Skeletal muscle tissue (tissue), 4 donors: ENCODE measurements around the gene PIP5K1A. TPM values are rescaled to one million over a fixed set of nuclear protein-coding genes. Genes with fewer than 3 reads are reported as not detected.
A peak's percentile ranks its signal among the peaks of the same experiment; 100 is the strongest.

Experiments
- H3K27ac ChIP-seq: one replicate; pipeline ENCODE4 v1.7.0; 2013; ENCODE audit warnings: mild to moderate bottlenecking, low read depth, low read length, inconsistent platforms
- H3K27me3 ChIP-seq, 3 donors: one replicate each; pipeline ENCODE4 v1.7.0; 2013; ENCODE audit warnings: low read length in 3 of 3; ENCODE audit not compliant: control insufficient read depth in 3 of 3, insufficient read depth in 3 of 3
- H3K36me3 ChIP-seq, 3 donors: one replicate each; pipeline ENCODE4 v1.7.0; 2013; ENCODE audit warnings: low read length in 3 of 3; ENCODE audit not compliant: control insufficient read depth in 3 of 3, insufficient read depth in 3 of 3
- H3K4me1 ChIP-seq, 3 donors: one replicate each; pipeline ENCODE4 v1.7.0; 2013; ENCODE audit warnings: low read length in 3 of 3, mild to moderate bottlenecking in 3 of 3; ENCODE audit not compliant: control insufficient read depth in 3 of 3, insufficient read depth in 3 of 3
- H3K4me3 ChIP-seq, 3 donors: one replicate each; pipeline ENCODE4 v1.7.0; 2013; ENCODE audit warnings: low read length in 3 of 3
- H3K9ac ChIP-seq, 3 donors: one replicate each; pipeline ENCODE4 v1.7.0; 2013; ENCODE audit warnings: low read length in 3 of 3, mild to moderate bottlenecking in 3 of 3, moderate library complexity in 2 of 3, low read depth in 1 of 3
- H3K9me3 ChIP-seq, 3 donors: one replicate each; pipeline ENCODE4 v1.7.0; 2013; ENCODE audit warnings: low read length in 3 of 3; ENCODE audit not compliant: control insufficient read depth in 3 of 3
- total RNA-seq: library from RNA; depleted of rRNA; stranded (reverse); fragments of >200 nt; gene quantifications from one replicate; pipeline ENCODE4 v1.2.3, GENCODE V29; 2014
- donor health status: Osteomylitis.

PIP5K1A gene
- total RNA-seq, 1 donor from 2014 or later = 51.7 TPM

- no peak overlapping the region for H3K9ac ChIP-seq
- no peaks in the 10 kb centered on the region for H3K27me3 ChIP-seq
- peaks cover 4 to 9% (median 8%) of the 10 kb centered on the region in 3 donors for H3K36me3 ChIP-seq
- H3K27ac ChIP-seq = no peak overlapping the region
- no peaks in the 10 kb centered on the region for H3K9me3 ChIP-seq
- H3K4me1 ChIP-seq = peaks cover 0 to 6% (median 0%) of the 10 kb centered on the region in 3 donors
- no peak overlapping the region for H3K4me3 ChIP-seq
Measured at GRCh38 chr1:151210830-151211229, 12.5 kb downstream of the PIP5K1A start.

- H3K27ac ChIP-seq = no peak overlapping the region
- no peak overlapping the region for H3K9ac ChIP-seq
- H3K27me3 ChIP-seq = no peaks in the 10 kb centered on the region
- H3K36me3 ChIP-seq = peaks cover 2 to 9% (median 6%) of the 10 kb centered on the region in 3 donors
- H3K9me3 ChIP-seq = no peaks in the 10 kb centered on the region
- H3K4me3 ChIP-seq = no peak overlapping the region
- H3K4me1 ChIP-seq = peaks cover 0 to 6% (median 0%) of the 10 kb centered on the region in 3 donors
Measured at GRCh38 chr1:151211972-151212705, 13.8 kb downstream of the PIP5K1A start.

- Histone ChIP-seq H3K36me3 (peaks cover 0 to 2% (median 0%) of the 10 kb centered on the region in 3 donors), H3K9me3 (no peaks in the 10 kb centered on the region)
Measured at GRCh38 chr1:151213560-151213959, 15.2 kb downstream of the PIP5K1A start.

GRCh38 chr1:151221616-151222015 is 23.3 kb downstream of the PIP5K1A start:
- Histone ChIP-seq H3K9me3 (no peaks in the 10 kb centered on the region), H3K4me1 (peaks cover 5 to 15% (median 14%) of the 10 kb centered on the region in 3 donors), H3K27ac (no peak overlapping the region), H3K9ac (no peak overlapping the region), H3K36me3 (peaks cover 10% of the 10 kb centered on the region in 3 donors), H3K4me3 (no peak overlapping the region), H3K27me3 (no peaks in the 10 kb centered on the region)

More at GRCh38 chr1:151213560-151213959, 15.2 kb downstream of the PIP5K1A start:
- H3K4me3 ChIP-seq = no peak overlapping the region
- H3K27me3 ChIP-seq = no peaks in the 10 kb centered on the region
- no peak overlapping the region for H3K27ac ChIP-seq
- no peak overlapping the region for H3K9ac ChIP-seq
- peaks cover 0 to 6% (median 0%) of the 10 kb centered on the region in 3 donors for H3K4me1 ChIP-seq

- Histone ChIP-seq H3K27ac (no peak overlapping the region), H3K9ac (no peak overlapping the region)
Measured at GRCh38 chr1:151222130-151222529, 23.8 kb downstream of the PIP5K1A start.

GRCh38 chr1:151235235-151235634 is 36.9 kb downstream of the PIP5K1A start:
- Histone ChIP-seq H3K36me3 (peaks cover 40 to 80% (median 78%) of the 10 kb centered on the region in 3 donors), H3K27ac (no peak overlapping the region)

More at GRCh38 chr1:151222130-151222529, 23.8 kb downstream of the PIP5K1A start:
- H3K9me3 ChIP-seq = no peaks in the 10 kb centered on the region
- peaks cover 5 to 15% (median 14%) of the 10 kb centered on the region in 3 donors for H3K4me1 ChIP-seq
- no peaks in the 10 kb centered on the region for H3K27me3 ChIP-seq
- peaks cover 10 to 11% (median 10%) of the 10 kb centered on the region in 3 donors for H3K36me3 ChIP-seq
- no peak overlapping the region for H3K4me3 ChIP-seq

GRCh38 chr1:151237678-151238466 is 39.5 kb downstream of the PIP5K1A start:
- Histone ChIP-seq H3K9ac (no peak overlapping the region), H3K9me3 (no peaks in the 10 kb centered on the region), H3K27me3 (no peaks in the 10 kb centered on the region), H3K27ac (peak overlapping the region; percentile 81), H3K4me1 (peaks cover 0 to 11% (median 3%) of the 10 kb centered on the region in 3 donors), H3K4me3 (no peak overlapping the region), H3K36me3 (peaks cover 39 to 79% (median 77%) of the 10 kb centered on the region in 3 donors)

More at GRCh38 chr1:151235235-151235634, 36.9 kb downstream of the PIP5K1A start:
- Histone ChIP-seq H3K9me3 (no peaks in the 10 kb centered on the region), H3K9ac (no peak overlapping the region), H3K4me1 (peaks cover 0 to 11% (median 3%) of the 10 kb centered on the region in 3 donors), H3K4me3 (no peak overlapping the region), H3K27me3 (no peaks in the 10 kb centered on the region)

GRCh38 chr1:151238467-151238739 is 40.1 kb downstream of the PIP5K1A start:
- Histone ChIP-seq H3K9me3 (no peaks in the 10 kb centered on the region), H3K4me3 (no peak overlapping the region), H3K27me3 (no peaks in the 10 kb centered on the region), H3K4me1 (peaks cover 0 to 11% (median 3%) of the 10 kb centered on the region in 3 donors), H3K27ac (peak overlapping the region; percentile 81), H3K36me3 (peaks cover 44 to 83% (median 82%) of the 10 kb centered on the region in 3 donors), H3K9ac (no peak overlapping the region)

GRCh38 chr1:151242442-151242841 is 44.1 kb downstream of the PIP5K1A start:
- Histone ChIP-seq H3K9me3 (no peaks in the 10 kb centered on the region), H3K9ac (no peak overlapping the region), H3K36me3 (peaks cover 48 to 79% (median 73%) of the 10 kb centered on the region in 3 donors), H3K4me3 (no peak overlapping the region), H3K27ac (no peak overlapping the region), H3K4me1 (peaks cover 0 to 11% (median 3%) of the 10 kb centered on the region in 3 donors), H3K27me3 (no peaks in the 10 kb centered on the region)
